ENCODE measurements around the gene CPT2.

Gene CPT2

DNA sequence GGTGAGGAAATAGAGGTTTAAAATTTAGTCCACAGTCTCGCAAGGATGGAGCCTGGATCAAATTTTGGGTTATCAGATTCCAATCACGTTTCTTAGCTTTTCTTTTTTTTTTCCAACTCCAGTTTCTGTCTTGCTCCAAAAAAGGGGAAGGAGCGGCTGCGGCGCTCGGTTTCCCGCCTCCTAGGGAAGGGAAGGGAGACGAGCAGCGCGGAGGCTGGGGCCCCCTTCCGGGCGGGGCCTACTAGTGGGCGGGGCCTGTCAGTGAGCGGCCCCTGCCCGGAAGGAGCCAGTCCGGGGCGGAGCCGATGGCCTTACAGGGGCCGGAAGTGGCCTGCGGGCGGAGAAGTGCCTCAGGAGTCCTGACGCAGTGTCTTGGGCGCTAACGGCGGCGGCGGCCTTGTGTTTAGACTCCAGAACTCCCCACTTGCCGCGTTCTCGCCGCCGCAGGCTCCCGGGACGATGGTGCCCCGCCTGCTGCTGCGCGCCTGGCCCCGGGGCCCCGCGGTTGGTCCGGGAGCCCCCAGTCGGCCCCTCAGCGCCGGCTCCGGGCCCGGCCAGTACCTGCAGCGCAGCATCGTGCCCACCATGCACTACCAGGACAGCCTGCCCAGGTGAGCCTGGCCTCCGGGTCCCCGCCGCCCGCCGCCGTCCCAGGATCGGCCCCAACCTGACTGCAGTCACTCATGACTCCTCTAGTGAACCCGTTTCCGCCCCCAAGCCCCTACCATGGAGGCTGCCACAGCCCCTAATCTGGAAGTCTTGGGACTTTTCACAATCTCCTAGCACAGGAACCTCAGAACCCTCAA lies at the start of gene CPT2:
CPT2 (plus strand) TSS at position 340 of the 806 bp plus-strand sequence; CDS start at position 460, 120 bp downstream.
- FAIRE-seq = peak; percentile 65
- peak; percentile 85 for DNase-seq (ENCODE audit: low spot score)

DNA sequence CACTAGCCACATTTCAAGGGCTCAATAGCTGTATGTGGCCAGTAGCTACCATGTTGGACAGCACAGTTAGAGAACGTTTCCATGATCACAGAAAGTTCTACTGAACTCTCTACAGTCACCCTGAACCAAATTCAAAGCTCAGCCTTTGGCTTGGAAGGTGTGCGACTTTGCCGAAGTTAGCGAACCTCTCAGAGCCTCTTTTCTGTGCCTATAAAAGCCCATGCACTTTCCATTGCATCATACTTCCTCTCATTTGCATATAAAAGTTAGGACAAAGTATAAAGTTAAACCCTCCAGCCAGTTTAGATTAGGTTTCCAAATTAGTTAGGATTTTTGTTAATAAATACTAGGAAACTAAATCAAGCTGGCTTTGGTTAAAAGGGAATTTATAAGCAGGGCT lies 49.5 kb upstream of the CPT2 start:
- DNase-seq (ENCODE audit: low spot score) (no peak), FAIRE-seq (no peak)

DNA sequence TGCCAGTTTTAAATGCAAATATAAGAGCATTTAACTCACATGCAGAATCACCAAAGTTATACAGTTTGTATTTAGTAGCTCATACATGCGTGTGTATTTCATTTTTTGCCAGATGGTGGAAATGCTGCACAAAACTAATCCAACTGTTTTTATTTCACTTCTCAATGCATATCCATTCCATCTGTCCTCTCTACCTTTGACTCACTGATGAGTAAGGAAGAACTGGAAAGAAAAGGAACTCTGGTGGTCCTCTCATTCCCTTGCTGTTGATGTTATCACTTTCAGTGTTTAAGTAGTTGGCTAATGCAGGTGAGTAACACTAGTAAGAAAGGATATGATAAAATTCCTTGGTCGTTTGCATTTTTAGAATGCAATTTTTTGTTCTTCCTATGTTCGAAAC lies 48.5 kb upstream of the CPT2 start:
- FAIRE-seq = peak; percentile 60

DNA sequence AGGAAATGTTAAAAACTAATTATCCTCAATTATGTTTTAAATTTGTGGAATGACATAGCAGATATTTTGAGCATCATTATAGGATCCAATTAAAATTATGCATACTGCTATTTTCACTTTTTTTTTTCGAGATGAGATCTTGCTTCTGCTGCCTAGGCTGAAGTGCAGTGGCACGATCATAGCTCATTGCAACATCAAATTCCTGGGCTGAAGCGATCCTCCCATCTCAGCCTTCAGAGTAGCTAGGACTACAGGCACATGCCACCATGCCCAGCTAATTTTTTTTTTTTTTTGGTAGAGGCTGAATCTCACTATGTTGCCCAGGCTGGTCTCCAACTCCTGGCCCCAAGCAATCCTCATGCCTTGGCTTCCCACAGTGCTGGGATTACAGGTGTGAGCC lies 42.9 kb upstream of the CPT2 start:
- FAIRE-seq (no peak), DNase-seq (ENCODE audit: low spot score) (no peak)

More for the DNA sequence above, 48.5 kb upstream of the CPT2 start:
- DNase-seq (ENCODE audit: low spot score) = peak; percentile 70

DNA sequence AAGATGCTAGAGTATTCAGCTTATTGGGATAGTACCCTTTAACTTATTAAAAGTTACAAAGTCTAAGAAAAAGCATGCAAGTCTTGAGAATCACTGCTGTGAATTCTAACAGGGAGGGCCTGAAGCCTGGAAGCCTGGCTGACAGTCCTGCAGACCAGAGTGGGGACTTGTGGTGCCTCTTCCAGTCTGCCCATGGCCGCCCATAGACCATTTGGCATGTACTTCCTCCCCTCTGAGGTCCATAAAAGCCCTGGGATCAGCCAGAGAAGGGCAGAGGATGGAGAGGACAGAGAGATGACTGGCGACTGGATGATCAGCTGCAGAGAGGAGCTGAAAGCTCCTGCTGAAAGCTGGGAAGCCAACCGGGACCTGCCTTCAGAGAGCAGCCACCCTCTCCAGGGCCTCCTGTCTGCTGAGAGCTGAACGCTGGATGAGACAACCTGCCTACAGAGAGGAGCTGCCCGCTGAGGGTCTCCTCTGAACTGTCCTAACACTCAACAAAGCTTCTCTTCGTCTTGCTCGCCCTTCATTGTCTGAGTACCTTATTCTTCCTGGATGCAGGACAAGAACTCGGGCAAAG lies 41.7 kb upstream of the CPT2 start:
- DNase-seq (ENCODE audit: low spot score) = no peak
- FAIRE-seq = no peak

DNA sequence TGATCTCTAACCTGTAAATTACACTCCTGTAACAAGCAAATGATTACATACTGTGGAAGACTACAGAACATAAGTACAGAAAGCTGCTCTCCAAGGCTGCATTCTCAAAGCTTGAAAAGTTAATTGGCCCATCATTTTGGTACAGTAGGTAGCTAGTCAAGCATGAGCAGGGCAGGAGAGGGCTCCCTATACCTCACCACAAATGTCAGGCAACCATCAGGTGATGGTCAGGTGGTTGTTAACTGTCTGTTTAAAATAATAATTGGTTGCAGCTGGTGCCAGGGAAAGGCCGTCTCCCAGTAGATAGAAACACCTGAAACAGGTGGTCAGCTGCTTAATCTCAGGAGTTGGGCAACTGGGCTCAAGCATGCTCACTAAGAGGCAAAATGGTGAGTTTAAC lies 41.1 kb upstream of the CPT2 start:
- DNase-seq (ENCODE audit: low spot score) (no peak), FAIRE-seq (no peak)

DNA sequence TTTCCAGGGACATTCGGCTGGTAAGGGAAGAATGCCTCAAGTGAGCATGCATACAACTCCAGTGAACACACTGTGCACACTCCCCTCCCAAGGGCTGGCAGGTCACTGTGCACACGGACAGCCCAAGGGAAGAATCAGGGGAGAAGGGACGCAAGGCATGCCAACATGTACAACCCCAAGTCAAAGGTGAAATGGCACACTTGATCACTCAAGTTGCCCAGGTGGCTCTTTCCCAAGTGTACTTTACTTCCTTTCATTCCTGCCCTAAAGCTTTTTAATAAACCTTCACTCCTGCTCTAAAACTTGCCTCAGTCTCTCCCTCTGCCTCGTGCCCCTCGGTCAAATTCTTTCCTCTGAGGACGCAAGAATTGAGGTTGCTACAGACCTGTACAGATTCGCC lies 40.7 kb upstream of the CPT2 start:
- DNase-seq (ENCODE audit: low spot score) (no peak), FAIRE-seq (no peak)

DNA sequence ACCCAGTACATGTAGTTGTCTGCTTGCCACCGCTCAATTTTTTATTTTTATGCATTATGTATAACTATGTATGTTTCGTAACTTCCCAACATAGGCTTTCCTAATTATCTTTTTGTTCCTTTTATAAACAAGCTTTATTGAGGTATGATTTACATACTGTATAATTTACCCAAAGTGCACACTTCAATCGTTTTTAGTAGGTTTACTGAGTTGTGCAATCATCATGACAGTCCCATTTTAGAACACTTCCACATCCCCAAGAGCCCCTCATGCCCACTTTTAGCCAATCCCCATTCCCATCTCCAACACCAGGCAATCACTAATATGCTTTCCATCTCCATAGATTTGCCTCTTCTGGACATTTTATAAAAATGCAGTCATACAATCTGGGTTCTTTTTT lies 39.8 kb upstream of the CPT2 start:
- DNase-seq (ENCODE audit: low spot score) (no peak), FAIRE-seq (no peak)

DNA sequence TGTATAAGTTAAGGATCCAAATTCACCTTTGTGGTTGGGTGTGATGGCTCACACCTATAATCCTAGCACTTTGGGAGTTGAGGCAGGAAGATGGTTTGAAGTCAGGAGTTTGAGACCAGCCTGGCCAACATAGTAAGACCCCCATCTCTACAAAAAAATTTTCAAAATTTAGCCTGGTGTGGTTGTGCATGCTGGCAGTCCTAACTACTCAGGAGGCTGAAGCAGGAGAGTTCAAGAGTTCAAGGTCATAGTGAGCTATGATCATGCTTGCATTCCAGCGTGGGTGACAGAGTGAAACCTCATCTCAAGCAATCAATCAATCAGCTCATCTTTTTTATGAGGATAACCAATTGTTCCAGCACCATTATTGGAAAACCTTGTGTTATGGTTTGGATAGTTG lies 37.7 kb upstream of the CPT2 start:
- FAIRE-seq (no peak), DNase-seq (ENCODE audit: low spot score) (no peak)

DNA sequence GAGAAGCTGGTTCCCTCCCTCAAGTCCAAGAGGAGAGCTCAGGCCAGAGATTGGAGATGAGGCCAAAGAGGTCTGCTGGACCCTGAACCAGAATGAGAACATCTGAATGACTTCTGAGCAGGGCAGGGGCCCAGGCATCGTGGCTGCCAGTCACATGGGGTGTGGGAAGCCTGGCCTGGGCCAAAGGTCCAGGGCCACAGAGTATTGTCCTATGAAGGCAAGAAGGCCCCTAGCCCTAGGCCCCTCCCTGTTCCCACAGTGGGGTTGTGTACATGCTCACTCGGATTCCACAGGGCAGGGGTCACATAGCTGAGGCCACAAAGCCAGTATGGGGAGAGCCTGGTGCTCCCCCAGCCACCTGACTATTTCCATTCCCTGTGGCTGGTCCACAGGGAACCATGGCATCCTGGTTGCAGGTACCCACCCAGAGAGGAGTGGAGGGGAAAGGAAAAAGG lies 35.7 kb upstream of the CPT2 start:
- DNase-seq (ENCODE audit: low spot score) = no peak
- FAIRE-seq = no peak

DNA sequence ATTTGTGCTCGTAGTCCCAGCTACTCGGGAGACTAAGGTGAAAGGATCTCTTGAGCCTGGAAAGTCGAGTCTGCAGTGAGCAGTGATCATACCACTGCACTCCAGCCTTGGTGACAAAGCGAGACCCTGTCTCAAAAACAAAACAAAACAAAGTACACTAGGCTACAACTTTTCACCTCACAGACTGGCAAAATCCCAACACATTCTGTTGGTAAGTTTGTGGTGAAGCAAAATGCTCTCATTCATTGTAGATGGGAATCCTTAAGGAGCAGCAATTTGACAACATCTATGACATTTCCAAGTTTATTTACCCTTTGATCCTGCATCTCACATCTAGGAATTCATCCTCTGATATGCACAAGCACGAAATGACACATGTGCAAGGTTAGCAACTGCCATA lies 34.0 kb upstream of the CPT2 start:
- FAIRE-seq = no peak

DNA sequence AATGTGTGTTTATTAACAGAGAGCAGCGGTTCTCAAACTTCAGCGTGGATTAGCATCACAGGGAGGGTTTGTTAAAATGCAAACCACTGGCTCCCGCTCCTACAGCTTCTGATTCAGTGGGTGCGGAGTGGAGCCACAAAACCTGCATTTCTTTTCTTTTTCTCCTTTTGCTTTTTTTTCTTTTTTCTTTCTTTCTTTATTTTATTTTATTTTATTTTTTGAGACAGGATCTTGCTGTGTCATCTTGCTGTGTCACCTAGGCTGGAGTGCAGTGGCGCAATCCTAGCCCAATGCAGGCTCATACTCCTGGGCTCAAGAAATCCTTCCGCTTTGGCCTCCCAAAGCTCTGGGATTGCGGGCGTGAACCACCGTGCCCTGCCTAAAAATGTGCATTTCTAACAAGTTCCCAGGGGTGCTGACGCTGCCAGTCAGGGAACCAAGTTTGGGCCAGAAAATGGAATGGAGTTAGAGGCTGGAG lies 33.3 kb upstream of the CPT2 start:
- FAIRE-seq (no peak), DNase-seq (ENCODE audit: low spot score) (no peak)

More for the DNA sequence above, 34.0 kb upstream of the CPT2 start:
- no peak for DNase-seq (ENCODE audit: low spot score)

DNA sequence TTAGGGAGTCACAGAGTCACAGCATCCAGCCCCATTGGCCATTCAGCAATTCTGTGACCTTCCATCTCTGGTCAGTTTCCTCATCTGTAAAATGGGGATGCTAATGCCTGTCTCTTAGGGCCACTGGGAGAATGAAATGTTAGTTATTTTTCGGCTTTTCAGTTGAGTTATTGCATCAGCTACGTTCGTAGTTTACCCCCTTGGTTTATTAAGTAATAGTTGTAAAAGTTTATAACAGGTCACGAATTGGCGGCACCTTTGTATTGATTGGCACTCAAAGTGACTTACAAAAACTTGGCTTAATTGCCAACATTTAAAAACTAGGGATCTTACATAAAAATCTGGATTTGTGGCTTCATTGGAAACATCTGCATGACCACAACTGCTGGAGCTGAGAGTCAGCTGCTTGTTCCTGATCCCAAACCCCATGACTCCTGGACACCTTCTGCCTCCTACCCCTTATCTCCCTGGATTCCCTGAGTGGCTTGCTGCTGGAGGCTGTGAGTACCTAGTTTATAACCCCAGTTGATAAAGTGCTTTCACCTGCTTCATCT lies 31.1 kb upstream of the CPT2 start:
- no peak for FAIRE-seq
- DNase-seq (ENCODE audit: low spot score) = no peak

DNA sequence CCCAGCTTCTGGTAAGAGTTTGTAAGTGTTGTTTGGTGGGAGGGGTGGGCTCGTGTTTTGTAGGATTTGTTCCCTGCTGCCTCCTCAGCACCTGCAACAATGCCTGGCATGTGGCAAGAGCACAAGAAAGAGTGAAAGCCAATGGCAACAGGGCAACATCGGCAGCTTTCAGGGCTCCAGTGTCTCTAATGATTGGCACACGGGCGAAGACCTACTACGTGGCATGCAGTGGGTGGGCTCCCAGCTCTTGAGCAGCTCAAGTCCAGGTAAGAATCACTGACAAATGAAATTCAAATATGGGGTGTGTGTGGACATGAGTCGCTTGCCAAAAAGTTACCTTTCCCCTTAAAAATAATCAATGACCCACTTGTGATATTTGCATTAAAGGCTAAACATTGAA lies 30.3 kb upstream of the CPT2 start:
- DNase-seq (ENCODE audit: low spot score) (no peak), FAIRE-seq (no peak)

DNA sequence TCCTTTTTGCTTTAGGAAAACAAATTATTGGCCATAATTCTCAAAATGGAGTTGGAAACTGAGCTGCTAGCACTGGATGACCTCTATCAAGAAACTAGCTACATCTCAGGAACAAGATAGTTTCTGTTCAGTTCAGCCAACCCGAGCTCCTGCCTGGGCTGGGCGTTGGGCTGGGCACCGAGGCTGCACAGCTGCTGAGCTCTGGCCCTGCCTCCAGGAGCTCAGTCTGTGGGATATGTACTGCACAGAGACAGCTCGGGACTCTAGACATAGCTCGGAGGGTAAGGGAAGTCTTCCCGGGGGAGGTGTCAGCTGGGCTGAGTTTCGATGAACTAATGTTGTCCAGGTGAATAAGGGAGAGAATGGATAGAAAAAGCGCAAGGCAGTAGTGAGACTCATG lies 29.7 kb upstream of the CPT2 start:
- DNase-seq (ENCODE audit: low spot score) (no peak), FAIRE-seq (no peak)

DNA sequence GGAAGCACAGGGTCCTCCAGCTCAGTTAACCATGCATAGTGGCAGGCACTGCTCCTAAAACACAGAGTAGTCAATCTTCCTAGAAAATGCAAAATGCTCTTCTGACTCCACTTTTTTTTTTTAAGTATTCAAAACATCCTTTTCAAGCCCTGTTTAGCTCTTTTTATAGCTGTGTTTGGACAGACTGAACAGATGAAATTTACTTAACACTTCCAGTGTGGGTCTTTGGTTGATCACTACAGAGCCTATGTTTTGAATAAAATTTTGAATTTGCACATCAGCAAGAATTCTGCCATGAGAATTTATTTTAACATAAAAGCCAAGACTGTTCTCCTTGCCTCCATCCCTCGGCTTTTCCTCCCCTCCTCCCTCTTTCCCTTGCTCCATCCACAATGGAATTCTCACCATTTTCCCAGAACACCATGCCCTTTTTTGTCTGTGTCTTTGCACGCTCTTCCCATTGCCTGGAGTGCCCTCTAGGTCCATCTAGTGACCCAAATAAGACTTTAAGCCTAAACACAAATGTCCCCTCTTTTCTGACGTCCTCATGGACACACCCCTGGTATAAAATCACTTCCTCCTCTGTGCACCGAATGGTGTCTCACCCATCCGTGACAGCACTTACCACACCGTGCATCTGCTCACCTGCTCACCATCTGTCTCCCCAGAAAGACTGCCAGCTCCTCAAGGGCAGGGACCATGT lies 24.0 kb upstream of the CPT2 start:
- DNase-seq (ENCODE audit: low spot score) (peak; percentile 17), FAIRE-seq (no peak)

DNA sequence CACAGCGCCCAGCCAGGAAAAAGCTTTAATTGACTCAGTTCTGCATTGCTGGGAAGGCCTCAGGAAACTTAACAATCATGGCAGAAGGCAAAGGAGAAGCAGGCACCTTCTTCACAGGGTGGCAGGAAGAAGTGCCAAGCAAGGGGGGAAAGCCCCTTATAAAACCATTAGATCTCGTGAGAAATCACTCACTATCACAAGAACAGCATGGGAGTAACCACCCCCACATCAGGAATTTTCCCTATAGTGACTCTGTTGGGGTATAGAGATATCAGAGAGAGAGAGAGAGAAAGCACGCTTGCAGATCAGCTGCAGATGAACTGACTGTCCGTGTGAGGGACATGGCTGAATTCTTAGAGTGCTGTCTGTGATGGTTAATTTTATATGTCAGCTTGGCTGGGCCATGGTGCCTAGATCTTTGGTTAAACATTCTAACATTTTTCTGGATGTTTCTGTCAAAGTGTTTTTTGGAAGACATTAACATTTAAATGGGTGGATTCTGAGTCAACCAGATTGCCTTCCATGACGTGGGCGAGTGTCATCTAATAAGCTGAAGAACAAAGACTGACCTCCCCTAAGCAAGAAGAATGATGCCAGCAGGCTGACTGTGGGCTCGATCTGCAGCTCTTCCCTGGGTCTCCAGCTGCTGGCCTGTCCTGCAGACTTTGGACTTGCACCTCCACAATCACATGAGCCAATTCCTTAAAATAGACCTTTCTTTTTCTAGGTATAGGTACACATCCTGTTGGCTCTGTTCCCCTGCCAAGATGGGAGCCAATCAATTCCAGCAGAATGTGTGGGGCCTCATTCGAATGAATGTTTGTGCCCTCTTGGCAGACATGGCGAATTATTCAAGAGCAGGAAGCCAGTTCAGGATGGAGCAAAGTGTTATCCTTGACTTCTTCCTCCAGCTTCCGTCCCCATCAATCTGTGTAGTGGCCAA lies 21.4 kb upstream of the CPT2 start:
- FAIRE-seq = no peak

DNA sequence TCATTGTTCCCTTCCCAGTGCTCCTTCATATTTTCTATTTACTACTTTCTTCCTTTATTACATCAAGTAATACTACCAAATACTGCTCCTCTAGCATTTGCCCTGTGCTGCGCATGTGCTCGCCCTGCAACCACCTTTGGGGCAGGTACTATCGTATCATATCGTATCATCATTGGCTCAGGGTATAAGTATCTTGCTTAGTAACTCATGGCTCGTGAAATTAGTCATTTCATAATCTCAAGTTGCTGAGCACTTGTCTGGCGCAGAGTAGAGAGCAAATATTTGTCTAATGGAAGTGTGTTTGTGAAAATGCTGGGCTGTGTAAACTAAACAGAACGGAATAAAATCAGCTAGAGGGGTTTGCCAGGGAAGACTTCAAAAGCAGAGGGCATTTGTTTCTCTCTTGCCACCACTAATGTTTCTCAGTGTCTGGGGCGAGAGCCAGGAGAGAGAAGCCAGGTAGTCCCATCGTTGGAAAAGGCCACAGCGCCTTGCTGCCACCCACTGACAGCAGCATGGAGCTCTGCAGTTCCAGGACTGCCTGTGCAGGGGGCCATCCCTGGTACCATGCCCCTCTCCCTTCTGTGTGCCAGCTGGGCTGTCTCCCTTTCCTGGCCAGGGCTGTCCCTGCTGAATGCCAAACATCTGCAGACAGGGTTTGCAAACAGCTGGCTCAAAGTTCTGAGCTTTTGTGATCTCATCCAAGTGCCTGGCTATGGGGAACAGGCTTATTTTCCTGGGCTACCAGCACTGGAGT lies 20.0 kb upstream of the CPT2 start:
- FAIRE-seq (no peak), DNase-seq (ENCODE audit: low spot score) (no peak)

More for the DNA sequence above, 21.4 kb upstream of the CPT2 start:
- no peak for DNase-seq (ENCODE audit: low spot score)

DNA sequence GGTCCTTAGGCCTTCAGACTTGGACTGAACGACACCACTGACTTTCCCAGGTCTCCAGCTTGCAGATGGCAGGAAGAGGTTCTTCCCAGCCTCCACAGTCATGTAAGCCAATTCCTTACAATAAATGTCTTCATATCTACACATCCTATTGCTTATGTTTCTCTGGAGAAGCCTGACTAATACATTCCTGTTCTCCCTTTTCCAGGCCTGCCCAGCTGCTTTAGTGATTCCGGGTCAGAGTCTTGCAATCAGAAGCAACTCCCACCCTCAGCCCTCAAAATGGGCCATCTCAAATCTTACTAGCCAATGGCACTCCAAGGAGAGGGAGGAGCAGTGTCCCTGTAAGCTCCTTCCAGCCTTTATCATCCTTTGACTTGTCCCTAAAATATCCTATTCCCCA lies 16.4 kb upstream of the CPT2 start:
- FAIRE-seq = no peak

DNA sequence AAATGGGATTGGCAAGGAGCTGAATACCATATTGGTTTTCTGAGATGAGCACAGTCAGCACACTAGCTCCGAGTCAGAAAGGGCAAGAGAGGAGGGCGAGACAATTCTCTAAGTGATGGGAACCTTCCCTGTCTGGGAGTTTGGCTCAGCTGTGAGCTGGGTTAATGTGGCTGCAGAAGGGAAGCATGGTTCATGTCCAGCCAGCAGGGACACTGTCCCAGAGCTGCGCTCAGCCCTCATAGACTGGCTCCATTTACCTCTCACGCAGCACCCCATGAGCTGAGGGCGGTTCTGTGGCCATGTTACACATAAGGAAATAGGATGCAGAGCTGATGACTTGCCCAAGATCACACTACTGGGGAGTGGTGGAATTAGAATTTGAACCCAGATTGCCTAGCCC lies 15.7 kb upstream of the CPT2 start:
- FAIRE-seq (no peak), DNase-seq (ENCODE audit: low spot score) (no peak)

More for the DNA sequence above, 16.4 kb upstream of the CPT2 start:
- no peak for DNase-seq (ENCODE audit: low spot score)

Data from RCC 7860 (cell line).